HG02870 (cell line): ENCODE results near the gene SLC4A2.
A peak's percentile ranks its signal among the peaks of the same experiment; 100 is the strongest.
"Not testable (repeated sequence)": the region's sequence is repeated elsewhere in the genome, so short reads cannot be mapped to it uniquely, and the experiment has no call there.

ENCODE experiments used
- ATAC-seq: cut with Tn5 transposase; IDR thresholded peaks from one replicate; pipeline ENCODE4 v1.9.1; 2021; ENCODE audit warnings: mild to moderate bottlenecking, moderate library complexity; ENCODE audit not compliant: unreplicated experiment

Gene SLC4A2, protein sequence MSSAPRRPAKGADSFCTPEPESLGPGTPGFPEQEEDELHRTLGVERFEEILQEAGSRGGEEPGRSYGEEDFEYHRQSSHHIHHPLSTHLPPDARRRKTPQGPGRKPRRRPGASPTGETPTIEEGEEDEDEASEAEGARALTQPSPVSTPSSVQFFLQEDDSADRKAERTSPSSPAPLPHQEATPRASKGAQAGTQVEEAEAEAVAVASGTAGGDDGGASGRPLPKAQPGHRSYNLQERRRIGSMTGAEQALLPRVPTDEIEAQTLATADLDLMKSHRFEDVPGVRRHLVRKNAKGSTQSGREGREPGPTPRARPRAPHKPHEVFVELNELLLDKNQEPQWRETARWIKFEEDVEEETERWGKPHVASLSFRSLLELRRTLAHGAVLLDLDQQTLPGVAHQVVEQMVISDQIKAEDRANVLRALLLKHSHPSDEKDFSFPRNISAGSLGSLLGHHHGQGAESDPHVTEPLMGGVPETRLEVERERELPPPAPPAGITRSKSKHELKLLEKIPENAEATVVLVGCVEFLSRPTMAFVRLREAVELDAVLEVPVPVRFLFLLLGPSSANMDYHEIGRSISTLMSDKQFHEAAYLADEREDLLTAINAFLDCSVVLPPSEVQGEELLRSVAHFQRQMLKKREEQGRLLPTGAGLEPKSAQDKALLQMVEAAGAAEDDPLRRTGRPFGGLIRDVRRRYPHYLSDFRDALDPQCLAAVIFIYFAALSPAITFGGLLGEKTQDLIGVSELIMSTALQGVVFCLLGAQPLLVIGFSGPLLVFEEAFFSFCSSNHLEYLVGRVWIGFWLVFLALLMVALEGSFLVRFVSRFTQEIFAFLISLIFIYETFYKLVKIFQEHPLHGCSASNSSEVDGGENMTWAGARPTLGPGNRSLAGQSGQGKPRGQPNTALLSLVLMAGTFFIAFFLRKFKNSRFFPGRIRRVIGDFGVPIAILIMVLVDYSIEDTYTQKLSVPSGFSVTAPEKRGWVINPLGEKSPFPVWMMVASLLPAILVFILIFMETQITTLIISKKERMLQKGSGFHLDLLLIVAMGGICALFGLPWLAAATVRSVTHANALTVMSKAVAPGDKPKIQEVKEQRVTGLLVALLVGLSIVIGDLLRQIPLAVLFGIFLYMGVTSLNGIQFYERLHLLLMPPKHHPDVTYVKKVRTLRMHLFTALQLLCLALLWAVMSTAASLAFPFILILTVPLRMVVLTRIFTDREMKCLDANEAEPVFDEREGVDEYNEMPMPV

DNA sequence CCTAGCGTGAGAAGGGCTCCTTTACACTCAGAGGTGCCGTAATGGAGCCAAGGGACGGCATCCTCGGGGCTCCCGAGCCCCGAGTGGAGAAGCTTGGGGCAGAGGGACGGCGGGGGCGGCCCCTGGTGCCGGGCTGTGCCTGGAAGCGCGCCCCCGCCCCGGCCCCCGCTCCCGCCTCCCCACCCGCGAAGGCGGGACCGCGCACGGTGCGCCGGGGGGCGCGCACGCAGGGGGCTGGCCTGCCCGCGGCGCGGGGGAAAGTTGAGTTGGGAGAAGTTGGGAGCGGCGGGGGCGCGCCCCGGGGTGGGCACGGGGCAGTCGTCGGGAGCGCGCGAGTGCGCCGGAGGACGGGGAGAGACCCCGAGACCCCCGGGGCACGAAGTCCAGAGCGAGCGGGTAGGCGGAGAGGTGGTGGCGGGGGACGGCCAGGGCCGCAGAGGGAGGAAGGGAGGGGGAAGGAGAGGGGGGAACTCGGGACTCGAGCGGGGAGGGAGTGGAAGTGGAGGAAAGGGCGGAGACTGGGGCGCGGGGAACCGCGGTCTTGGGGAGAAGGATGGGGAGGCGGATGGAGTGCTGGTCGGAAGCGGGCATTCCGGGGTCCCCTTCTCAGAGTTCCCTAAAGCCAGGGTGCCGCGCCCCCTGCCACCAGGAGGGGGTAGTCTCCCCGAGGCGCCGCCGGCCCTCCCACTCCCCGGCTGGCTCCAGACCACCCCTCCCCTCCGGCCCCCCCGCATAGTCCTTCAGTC is at the start of gene SLC4A2:
TSS of gene SLC4A2 (plus strand) at position 223 of the 746 bp plus-strand sequence. CDS start 2,399 bp downstream, outside the sequence.
- ATAC-seq = no peak

DNA sequence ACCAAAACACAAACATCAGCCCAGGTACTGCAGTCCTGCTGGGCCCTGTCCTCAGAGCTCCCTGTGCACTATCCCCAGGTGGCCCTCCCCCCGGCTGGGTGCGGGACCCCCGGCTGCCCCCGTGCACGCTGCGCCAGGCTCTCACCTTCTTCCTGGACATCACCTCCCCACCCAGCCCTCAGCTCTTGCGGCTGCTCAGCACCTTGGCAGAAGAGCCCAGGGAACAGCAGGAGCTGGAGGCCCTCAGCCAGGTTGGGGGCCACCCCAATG is 49.4 kb upstream of the SLC4A2 start:
- ATAC-seq = no peak

DNA sequence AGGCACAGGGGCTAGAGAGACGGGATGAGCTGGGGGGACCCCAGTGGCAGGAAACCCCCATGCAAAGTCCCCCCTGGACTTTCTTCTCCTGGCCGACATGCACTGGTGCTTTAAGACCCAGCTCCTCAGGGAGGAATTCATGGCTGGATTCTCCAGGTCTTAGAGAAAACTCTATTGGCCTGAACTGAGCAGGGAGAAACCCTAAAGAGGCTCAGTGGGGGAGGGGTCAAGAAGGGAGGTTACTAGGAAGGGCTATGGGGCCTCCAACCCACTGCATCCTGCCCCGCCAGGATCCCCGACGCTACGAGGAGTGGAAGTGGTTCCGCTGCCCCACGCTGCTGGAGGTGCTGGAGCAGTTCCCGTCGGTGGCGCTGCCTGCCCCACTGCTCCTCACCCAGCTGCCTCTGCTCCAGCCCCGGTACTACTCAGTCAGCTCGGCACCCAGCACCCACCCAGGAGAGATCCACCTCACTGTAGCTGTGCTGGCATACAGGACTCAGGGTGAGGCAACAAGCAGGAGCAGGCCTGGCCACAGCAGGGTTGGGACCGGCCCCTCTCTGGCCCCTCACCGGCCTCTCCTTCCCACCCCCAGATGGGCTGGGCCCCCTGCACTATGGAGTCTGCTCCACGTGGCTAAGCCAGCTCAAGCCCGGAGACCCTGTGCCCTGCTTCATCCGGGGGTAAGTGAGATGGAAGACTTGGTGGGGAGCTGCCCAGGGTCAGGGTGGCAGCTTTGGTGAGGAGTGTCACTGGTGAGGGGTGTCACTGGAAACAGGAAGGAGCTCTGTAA is 48.9 kb upstream of the SLC4A2 start:
- ATAC-seq = no peak

DNA sequence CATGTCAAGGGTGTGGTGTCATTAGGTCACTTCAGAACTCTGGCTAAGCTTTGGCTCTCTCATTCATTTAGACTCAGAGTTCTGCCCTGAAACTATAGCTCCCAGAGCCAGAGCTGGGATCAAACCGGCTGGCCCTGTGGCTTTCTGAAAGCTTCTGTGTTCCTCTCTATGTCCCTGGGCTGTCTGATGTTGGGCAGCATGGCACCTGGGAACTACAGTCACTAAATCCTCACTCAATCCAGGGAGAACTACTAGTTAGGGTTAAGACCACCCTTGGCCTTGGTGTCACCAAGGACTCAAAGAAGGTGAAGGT is 48.3 kb upstream of the SLC4A2 start:
- ATAC-seq = no peak

DNA sequence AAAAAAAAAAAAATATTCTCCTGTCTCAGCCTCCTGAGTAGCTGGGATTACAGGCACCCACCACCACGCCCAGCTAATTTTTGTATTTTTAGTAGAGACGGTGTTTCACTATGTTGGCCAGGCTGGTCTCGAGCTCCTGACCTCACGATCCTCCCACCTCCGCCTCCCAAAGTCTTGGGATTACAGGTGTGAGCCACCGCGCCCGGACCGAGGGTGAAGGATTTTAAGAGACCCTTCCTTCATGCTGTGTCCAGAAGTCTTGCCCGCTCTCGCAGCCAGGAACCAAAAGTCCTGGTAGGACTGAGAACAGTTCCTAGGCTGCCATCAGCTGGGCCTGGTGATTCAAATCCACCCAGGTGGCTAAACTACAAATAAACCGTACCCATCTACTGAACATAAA is 47.8 kb upstream of the SLC4A2 start:
- ATAC-seq = not testable (repeated sequence)

DNA sequence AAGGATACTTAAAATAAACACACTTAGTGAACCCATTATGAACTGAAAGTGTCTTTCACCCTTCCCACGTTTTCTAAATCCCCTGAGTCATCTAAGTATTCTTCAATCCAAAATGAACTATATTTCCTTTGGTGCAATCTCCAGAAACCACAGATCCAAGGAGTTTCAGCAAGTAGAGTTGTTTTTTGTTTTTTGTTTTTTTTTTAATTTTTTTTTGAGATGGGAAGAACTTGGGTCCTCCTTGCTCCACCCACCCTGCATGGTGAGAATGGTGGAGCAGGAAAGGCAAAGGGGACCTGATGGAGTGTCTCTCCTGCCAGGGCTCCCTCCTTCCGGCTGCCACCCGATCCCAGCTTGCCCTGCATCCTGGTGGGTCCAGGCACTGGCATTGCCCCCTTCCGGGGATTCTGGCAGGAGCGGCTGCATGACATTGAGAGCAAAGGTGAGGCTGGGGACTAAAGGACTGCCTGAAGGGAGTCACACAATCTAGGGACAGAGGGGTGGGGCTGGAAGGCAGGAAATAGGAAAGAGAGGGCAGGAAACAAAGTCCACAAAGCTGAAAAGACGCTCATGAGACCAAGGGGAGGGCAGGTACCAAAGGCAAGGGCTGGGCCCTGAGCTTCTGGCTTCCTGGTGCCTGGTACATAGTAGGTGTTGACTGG is 47.2 kb upstream of the SLC4A2 start:
- no peak for ATAC-seq

DNA sequence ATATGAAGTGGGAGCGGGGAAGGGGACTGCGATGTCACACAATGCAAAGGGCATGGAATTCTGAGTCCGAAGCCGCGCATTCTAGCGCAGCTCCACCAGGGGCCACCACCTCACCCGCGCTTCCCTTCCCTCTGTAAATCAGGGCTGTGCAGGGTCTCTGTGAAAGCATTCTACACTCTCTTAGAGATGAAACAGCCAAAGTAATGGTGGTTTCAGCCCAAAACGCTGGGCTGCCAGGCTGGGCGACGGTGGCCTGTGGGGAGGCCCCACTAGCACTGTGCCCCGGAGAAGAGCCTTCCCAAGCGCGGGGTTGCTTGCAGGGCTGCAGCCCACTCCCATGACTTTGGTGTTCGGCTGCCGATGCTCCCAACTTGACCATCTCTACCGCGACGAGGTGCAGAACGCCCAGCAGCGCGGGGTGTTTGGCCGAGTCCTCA is 46.5 kb upstream of the SLC4A2 start:
- no peak for ATAC-seq

DNA sequence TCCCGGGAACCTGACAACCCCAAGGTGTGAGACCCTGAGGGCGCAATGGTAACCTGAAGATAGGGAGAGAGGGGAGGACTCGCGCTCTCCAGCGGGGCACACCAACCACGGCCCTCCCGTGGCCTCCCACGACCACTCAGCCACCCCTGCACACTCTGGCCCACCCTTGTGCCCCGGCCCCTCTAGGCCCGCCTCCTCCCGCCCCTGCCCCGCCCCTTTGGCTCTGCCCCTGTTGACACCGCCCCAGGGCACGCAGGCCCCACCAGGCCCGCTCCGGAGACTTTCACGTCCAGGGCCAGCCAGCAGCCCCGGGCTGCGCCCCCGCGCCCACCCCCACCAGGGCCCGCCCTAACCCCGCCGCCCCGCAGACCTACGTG is 46.0 kb upstream of the SLC4A2 start:
- ATAC-seq = no peak

DNA sequence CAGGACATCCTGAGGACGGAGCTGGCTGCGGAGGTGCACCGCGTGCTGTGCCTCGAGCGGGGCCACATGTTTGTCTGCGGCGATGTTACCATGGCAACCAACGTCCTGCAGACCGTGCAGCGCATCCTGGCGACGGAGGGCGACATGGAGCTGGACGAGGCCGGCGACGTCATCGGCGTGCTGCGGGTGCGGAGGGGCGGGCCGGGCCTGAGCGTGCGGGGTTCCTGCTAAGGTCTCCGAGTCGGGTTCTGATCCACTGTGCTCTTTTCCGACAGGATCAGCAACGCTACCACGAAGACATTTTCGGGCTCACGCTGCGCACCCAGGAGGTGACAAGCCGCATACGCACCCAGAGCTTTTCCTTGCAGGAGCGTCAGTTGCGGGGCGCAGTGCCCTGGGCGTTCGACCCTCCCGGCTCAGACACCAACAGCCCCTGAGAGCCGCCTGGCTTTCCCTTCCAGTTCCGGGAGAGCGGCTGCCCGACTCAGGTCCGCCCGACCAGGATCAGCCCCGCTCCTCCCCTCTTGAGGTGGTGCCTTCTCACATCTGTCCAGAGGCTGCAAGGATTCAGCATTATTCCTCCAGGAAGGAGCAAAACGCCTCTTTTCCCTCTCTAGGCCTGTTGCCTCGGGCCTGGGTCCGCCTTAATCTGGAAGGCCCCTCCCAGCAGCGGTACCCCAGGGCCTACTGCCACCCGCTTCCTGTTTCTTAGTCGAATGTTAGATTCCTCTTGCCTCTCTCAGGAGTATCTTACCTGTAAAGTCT is 45.5 kb upstream of the SLC4A2 start:
- ATAC-seq = no peak

DNA sequence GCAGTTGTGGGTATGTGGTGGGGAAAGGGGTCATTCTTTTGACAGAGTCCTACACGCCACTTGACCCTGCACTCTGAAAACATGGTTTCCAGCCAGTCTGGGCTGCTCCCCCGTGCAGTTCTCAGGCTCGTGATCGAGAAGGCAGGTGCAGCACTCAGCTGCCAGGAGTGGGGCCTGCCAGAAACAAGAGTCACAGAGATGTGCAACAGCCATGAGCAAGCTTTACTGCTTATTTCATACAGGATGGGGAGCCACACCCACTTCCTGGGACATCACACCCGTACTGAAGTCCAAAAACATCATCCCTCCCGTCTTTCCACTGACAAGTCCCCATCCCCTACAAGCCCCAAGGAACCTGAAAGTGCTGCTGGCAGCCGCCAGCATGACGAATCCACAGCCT is 44.4 kb upstream of the SLC4A2 start:
- ATAC-seq = no peak

DNA sequence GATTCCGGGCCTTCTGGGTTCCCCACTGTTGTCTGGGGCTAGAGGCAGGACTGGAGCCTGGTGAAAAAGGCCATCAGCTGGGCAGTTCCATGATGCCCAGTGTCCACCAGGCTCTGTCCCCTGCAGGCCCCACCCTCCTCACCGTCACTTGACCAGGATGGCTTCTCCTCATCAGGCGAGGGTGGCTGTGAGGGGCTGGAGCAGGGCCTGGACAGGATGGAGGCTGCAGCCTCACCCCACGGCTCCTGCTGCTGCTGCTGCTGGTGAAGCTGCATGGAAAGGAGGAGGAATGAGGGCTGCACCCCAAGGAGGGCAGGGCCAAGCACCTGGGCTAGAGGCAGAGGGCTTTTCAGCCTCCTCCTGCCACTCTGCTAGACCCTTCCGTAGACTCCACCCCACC is 43.4 kb upstream of the SLC4A2 start:
- no peak for ATAC-seq

DNA sequence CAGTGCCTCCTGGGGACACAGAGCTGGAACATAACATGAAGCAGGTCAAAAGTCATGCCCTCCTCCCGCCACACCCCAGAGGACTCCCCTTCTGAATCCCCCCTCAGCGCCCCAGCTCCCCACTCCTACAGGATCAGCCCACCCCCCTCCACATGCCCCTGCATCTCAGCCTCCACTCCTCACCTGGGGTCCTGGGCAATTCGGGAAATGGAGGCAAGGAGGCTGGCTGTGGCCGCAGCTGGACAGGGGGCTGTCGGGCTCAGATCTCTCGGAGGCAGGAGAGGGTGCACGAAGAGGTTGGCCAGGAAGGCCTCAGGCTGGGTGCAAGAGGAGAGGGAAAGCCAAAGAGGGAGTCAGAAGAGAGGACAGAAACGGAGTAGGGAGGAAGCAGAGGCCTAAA is 42.9 kb upstream of the SLC4A2 start:
- no peak for ATAC-seq

DNA sequence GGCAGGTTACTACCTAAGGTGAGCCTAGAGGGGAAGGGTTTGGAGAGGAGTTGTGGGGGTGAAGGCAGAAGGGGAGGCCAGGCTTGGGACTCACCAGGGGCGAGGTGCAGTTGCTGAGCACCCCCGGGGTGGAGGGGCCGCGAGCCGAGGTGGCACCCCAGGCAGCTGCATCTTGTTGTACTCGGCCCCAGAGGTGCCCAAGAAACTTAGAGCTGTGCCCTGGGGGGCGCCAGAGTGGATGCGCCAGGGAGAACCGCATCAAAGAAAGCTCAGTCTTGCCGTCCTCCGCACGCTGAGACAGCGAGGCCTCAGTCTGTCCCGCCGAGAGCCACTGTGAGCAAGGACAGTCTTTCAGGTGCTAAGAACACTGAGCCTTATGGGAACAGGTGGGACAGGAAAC is 42.4 kb upstream of the SLC4A2 start:
- ATAC-seq = no peak

DNA sequence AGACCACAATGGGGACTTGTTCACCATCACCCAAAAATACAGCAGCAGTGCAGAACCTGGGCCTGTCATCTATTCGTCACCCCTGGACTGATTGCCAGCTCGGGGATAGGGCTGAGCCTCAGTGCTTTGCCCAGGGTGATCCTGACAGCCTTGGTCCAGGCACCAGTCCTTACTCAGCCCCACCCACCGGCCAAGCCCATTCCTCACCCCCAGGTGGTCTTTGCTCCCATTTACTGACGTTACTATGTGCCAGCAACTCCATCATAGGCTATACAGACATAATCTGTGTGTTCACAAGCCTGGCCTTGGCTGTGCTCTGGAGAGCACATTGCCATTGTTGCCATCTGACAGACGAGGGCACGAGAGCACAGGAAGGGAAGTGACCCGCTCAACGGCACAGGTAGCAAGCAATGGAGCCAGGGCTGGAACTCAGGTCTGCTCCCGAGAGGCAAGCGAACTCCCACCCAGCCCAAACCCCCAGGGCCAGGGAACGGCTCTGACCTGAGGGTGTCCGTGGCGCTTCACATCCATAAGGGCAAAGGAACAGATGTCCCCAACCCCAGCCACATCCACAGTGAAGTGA is 41.9 kb upstream of the SLC4A2 start:
- no peak for ATAC-seq

DNA sequence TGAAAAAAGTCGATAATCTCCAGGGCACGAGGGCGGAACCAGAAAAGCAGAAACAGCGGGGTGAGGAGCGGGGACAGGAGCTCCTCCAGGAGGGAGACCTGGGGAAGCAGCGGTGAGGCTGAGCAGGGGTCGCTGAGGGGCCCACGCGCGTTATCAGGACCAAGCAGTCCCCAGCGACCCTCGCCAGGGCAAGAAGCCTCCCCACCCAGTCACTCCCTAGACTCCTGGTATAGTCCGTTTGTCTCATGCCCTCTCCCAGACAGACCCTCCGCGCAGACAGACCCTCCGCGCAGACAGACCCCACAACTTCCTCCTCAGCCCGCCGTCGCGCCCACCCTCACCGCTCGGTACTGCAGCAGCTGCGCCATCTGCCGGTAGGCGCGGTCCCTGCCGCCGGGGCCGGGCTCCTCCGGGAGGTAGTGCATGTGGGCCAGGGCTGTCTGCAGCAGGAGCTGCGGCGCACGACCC is 41.4 kb upstream of the SLC4A2 start:
- ATAC-seq = peak; percentile 42

DNA sequence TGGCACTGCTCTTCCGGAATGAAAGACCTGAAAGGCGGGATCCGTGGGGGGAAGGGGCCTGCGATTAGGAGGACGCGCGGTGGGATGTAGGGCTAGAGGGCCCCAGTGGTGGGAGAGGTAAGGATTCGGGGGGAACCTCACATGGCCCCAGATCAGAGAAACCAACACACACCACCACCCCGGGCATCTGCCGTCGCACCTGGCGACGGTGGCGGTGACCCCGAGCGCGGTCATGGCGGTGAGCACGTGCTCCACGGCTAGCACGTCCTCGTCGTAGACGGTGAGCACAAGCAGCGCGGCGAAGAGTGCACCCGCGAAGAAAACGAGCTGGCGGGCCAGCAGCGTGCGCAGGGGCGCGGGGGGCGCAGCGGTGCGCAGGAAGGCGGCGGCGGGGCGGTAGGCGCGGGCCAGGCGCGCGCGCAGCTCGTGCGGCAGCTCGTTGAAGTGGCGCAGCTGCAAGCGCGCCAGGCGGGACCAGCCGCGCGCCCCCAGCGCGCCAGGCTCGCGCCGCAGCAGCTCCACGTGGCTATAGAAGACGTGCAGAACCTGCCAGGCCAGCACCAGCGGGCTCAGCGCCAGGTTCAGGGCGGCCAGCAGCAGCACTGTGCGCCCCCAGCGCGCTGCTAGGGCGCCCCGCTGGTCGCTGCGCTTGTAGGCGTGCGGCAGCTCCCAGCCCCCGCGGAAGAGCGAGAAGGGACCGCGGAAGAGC is 40.8 kb upstream of the SLC4A2 start:
- no peak for ATAC-seq

DNA sequence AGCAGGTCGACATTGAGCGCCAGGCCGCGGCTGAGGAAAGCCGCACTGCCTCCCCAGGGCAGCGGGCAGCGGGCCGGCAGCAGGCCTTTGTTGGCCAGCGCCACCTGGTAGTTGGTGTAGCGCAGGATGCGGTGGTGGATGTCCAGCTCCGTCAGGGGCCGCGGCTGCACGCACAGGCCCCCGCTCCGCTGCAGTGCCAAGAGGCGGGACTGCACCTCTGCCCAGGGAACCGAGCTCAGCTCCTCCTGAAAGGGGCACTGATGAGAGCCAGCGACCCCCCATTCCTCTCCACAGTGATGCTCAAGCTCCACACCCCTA is 40.3 kb upstream of the SLC4A2 start:
- ATAC-seq = no peak

DNA sequence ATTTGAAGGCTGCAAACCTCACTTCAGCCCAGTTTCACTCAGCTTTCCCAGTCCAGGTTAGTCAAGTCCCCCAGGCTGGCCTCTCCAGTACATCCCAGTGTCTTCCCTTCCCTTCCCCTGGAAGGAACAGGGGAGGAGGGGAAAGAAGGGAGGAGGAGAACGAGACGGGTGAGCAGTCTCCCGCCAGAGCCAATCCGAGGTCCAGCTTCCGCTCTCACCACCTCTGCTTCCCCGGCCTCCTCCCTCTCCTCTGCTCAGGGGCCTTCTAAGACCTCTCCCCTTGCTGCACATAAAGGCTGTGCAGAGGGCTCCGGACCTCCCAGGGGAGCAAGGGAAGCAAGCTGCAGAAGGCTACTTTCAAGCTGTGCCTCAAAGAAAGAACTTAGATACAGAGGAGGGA is 39.2 kb upstream of the SLC4A2 start:
- ATAC-seq = no peak
